WTC11 (cell line): ENCODE data around the gene RXRA. TPM values are rescaled to one million over a fixed set of nuclear protein-coding genes. Genes with fewer than 3 reads are reported as not detected.

ENCODE experiments used
- ATAC-seq: fragments of 200-7000 bp; cut with Tn5 transposase; 2 replicates; pipeline ENCODE4 v1.10.0; 2021; ENCODE audit warnings: mild to moderate bottlenecking, moderate library complexity
- CTCF ChIA-PET: fragments of 300-600 bp; sonication (Branson Sonifier 250); formaldehyde crosslinking; loops from one replicate; lab custom pipeline; 2021; ENCODE audit warnings: antibody characterized with exemption; lab: Charles Lee
- POLR2A ChIA-PET: fragments of 350-600 bp; sonication (Branson Sonifier 250); formaldehyde crosslinking; loops from one replicate; lab custom pipeline; 2021; ENCODE audit warnings: antibody characterized with exemption; lab: Charles Lee
- DNase-seq: peaks from one replicate; pipeline ENCODE4 v3.0.0; 2021; ENCODE audit warnings: low spot score
- H3K27ac Mint-ChIP-seq: 2 replicates; pipeline ENCODE4 v1.8.0; 2021; ENCODE audit warnings: mixed read lengths
- H3K27me3 Mint-ChIP-seq: 2 replicates; pipeline ENCODE4 v1.8.0; 2021; ENCODE audit warnings: low read depth, mild to moderate bottlenecking, moderate library complexity, mixed read lengths
- H3K36me3 Mint-ChIP-seq: 2 replicates; pipeline ENCODE4 v1.8.0; 2021; ENCODE audit warnings: mixed read lengths
- H3K4me1 Mint-ChIP-seq: 2 replicates; pipeline ENCODE4 v1.8.0; 2022; ENCODE audit warnings: mixed read lengths
- H3K4me3 Mint-ChIP-seq: 2 replicates; pipeline ENCODE4 v1.8.0; 2021; ENCODE audit warnings: mild to moderate bottlenecking, moderate library complexity, mixed read lengths
- H3K9me3 Mint-ChIP-seq: 2 replicates; pipeline ENCODE4 v1.8.0; 2021; ENCODE audit warnings: mixed read lengths
- CREM ChIP-seq: sonication (generic); formaldehyde crosslinking; IDR thresholded peaks from 2 replicates; pipeline ENCODE4 v1.8.1; 2022; ENCODE audit warnings: mild to moderate bottlenecking, missing genetic modification reagents, moderate library complexity
- E2F4 ChIP-seq: sonication (generic); formaldehyde crosslinking; IDR thresholded peaks from 2 replicates; pipeline ENCODE4 v1.8.1; 2022; ENCODE audit warnings: low read depth, mild to moderate bottlenecking, moderate library complexity, missing genetic modification reagents, borderline replicate concordance
- E2F5 ChIP-seq: sonication (generic); formaldehyde crosslinking; IDR thresholded peaks from 2 replicates; pipeline ENCODE4 v1.8.1; 2022; ENCODE audit warnings: mild to moderate bottlenecking, moderate library complexity, missing genetic modification reagents
- ELF4 ChIP-seq: sonication (generic); formaldehyde crosslinking; IDR thresholded peaks from 2 replicates; pipeline ENCODE4 v1.8.1; 2022; ENCODE audit warnings: low read depth, mild to moderate bottlenecking, moderate library complexity, missing genetic modification reagents
- EMX1 ChIP-seq: fragments of 250-450 bp; sonication (Bioruptor Pico); IDR thresholded peaks from 2 replicates; pipeline ENCODE4 v1.8.0; 2021; ENCODE audit warnings: mild to moderate bottlenecking
- JAZF1 ChIP-seq: fragments of 250-450 bp; sonication (Bioruptor Pico); IDR thresholded peaks from 2 replicates; pipeline ENCODE4 v1.9.0; 2021; ENCODE audit warnings: moderate library complexity, mild to moderate bottlenecking, inconsistent platforms
- MAX ChIP-seq: sonication (generic); formaldehyde crosslinking; IDR thresholded peaks from 2 replicates; pipeline ENCODE4 v1.8.0; 2022; ENCODE audit warnings: mild to moderate bottlenecking, missing genetic modification reagents
- NFATC4 ChIP-seq: fragments of 250-450 bp; sonication (Bioruptor Pico); IDR thresholded peaks from 2 replicates; pipeline ENCODE4 v1.9.0; 2021; ENCODE audit warnings: mild to moderate bottlenecking
- NFE2L1 ChIP-seq: sonication (generic); formaldehyde crosslinking; IDR thresholded peaks from 2 replicates; pipeline ENCODE4 v1.8.1; 2023; ENCODE audit warnings: missing genetic modification reagents
- NR2C2 ChIP-seq: sonication (generic); formaldehyde crosslinking; IDR thresholded peaks from 2 replicates; pipeline ENCODE4 v1.8.0; 2022; ENCODE audit warnings: mild to moderate bottlenecking, missing genetic modification reagents
- PREB ChIP-seq: sonication (generic); formaldehyde crosslinking; IDR thresholded peaks from 2 replicates; pipeline ENCODE4 v1.8.1; 2022; ENCODE audit warnings: mild to moderate bottlenecking, missing genetic modification reagents, moderate library complexity, borderline replicate concordance
- RELA ChIP-seq: sonication (generic); formaldehyde crosslinking; IDR thresholded peaks from 2 replicates; pipeline ENCODE4 v1.8.1; 2022; ENCODE audit warnings: missing genetic modification reagents, mild to moderate bottlenecking, borderline replicate concordance
- SMAD4 ChIP-seq: sonication (generic); formaldehyde crosslinking; IDR thresholded peaks from 2 replicates; pipeline ENCODE4 v1.8.0; 2022; ENCODE audit warnings: mild to moderate bottlenecking, missing genetic modification reagents
- SOX15 ChIP-seq: fragments of 250-450 bp; sonication (Bioruptor Pico); IDR thresholded peaks from 2 replicates; pipeline ENCODE4 v1.9.0; 2021; ENCODE audit warnings: mild to moderate bottlenecking
- SP1 ChIP-seq: sonication (generic); formaldehyde crosslinking; conservative IDR thresholded peaks from 2 replicates; pipeline ENCODE4 v1.8.1; 2022; ENCODE audit warnings: missing genetic modification reagents
- TCF7 ChIP-seq: sonication (generic); formaldehyde crosslinking; IDR thresholded peaks from 2 replicates; pipeline ENCODE4 v1.8.0; 2022; ENCODE audit warnings: mild to moderate bottlenecking, low read depth, missing genetic modification reagents, moderate library complexity
- TP53 ChIP-seq: sonication (generic); formaldehyde crosslinking; IDR thresholded peaks from 2 replicates; pipeline ENCODE4 v1.8.1; 2023; ENCODE audit warnings: mild to moderate bottlenecking, missing genetic modification reagents
- ZNF219 ChIP-seq: sonication (generic); formaldehyde crosslinking; IDR thresholded peaks from 2 replicates; pipeline ENCODE4 v1.8.0; 2023; ENCODE audit warnings: missing genetic modification reagents, mild to moderate bottlenecking, borderline replicate concordance
- ZNF232 ChIP-seq: sonication (generic); formaldehyde crosslinking; IDR thresholded peaks from 2 replicates; pipeline ENCODE4 v1.8.0; 2022; ENCODE audit warnings: mild to moderate bottlenecking, missing genetic modification reagents
- ZNF263 ChIP-seq: sonication (generic); formaldehyde crosslinking; IDR thresholded peaks from 2 replicates; pipeline ENCODE4 v1.8.1; 2022; ENCODE audit warnings: low read depth, mild to moderate bottlenecking, moderate library complexity, missing genetic modification reagents
- total RNA-seq: library from RNA; stranded (reverse); gene quantifications from 3 replicates; pipeline ENCODE4 v1.2.3, GENCODE V29; 2021
- TF ChIP-seq, protein P1 (sequence below): fragments of 200-600 bp; IDR thresholded peaks from 2 replicates; pipeline ENCODE4 v1.8.0; 2022; ENCODE audit warnings: antibody characterized with exemption
- TF ChIP-seq, protein P2 (sequence below): fragments of 250-450 bp; sonication (Bioruptor Pico); IDR thresholded peaks from 2 replicates; pipeline ENCODE4 v1.9.0; 2021; ENCODE audit warnings: moderate library complexity, mild to moderate bottlenecking, inconsistent platforms, borderline replicate concordance
- TF ChIP-seq, protein P3 (sequence below): sonication (generic); formaldehyde crosslinking; IDR thresholded peaks from 2 replicates; pipeline ENCODE4 v1.8.1; 2022; ENCODE audit warnings: low read depth, missing genetic modification reagents, borderline replicate concordance
- TF ChIP-seq, protein P4 (sequence below): sonication (generic); formaldehyde crosslinking; IDR thresholded peaks from 2 replicates; pipeline ENCODE4 v1.8.1; 2023; ENCODE audit warnings: mild to moderate bottlenecking, missing genetic modification reagents, moderate library complexity
- TF ChIP-seq, protein P5 (sequence below): sonication (generic); formaldehyde crosslinking; IDR thresholded peaks from 2 replicates; pipeline ENCODE4 v1.8.1; 2022; ENCODE audit warnings: missing genetic modification reagents, borderline replicate concordance

RXRA gene
- total RNA-seq, 1 experiment from 2014 or later, result 27.5 TPM

DNA sequence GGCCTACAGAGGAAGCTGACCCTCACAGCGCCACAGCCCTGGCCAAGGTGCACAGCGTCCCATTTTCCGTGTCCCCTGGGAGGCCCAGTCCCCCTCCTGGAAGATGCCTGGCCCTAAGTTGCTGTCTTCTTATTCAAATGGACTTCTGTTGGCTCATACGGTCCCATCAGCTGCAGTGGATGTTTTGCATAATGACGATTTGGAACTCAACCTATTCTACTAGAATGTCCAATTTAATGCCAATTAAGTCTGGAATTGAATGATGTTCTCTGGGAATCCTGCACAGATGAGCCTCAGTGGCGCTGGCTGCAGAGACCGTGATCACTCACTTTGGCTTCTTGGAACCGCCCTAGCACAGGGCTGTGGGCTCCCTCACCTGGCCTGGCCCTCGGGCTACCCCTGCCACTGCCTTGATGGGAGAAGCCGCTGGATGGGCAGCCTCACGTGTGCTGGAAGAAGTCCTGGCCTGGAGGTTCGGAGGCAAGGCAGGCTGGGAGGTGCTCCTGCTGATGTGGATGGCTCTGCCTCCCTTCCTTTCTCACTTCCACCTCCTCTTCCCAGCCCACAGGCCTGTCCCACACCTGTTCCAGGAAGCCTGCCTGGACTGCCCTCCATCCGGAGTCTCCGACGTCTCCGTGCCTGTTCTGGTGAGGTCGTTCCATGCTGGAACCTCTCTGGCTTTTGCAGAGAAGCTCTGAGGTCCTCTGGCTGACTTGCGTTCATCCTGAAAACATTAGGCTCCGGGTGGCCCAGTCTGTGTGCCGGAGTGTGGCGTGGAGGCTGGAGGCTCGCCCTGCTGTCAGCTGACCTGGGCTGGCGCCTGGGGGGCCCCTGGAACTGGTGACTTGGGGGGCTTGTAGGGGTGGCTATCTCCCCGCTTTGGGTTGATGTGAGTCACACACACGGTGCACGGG, 147.1 kb downstream of the RXRA start (continued):
- TF ChIP-seq, protein P1, sequence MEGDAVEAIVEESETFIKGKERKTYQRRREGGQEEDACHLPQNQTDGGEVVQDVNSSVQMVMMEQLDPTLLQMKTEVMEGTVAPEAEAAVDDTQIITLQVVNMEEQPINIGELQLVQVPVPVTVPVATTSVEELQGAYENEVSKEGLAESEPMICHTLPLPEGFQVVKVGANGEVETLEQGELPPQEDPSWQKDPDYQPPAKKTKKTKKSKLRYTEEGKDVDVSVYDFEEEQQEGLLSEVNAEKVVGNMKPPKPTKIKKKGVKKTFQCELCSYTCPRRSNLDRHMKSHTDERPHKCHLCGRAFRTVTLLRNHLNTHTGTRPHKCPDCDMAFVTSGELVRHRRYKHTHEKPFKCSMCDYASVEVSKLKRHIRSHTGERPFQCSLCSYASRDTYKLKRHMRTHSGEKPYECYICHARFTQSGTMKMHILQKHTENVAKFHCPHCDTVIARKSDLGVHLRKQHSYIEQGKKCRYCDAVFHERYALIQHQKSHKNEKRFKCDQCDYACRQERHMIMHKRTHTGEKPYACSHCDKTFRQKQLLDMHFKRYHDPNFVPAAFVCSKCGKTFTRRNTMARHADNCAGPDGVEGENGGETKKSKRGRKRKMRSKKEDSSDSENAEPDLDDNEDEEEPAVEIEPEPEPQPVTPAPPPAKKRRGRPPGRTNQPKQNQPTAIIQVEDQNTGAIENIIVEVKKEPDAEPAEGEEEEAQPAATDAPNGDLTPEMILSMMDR, result no peak
- TF ChIP-seq SMAD4 (CRISPR knock-in tag) (no peak), ELF4 (CRISPR knock-in tag) (no peak), NFATC4 (no peak), SP1 (no peak), E2F4 (CRISPR knock-in tag) (no peak), CREM (CRISPR knock-in tag) (no peak), RELA (CRISPR knock-in tag) (no peak)
- TF ChIP-seq, protein P2, sequence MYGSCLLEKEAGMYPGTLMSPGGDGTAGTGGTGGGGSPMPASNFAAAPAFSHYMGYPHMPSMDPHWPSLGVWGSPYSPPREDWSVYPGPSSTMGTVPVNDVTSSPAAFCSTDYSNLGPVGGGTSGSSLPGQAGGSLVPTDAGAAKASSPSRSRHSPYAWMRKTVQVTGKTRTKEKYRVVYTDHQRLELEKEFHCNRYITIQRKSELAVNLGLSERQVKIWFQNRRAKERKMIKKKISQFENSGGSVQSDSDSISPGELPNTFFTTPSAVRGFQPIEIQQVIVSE (CRISPR knock-in tag), result no peak
- TF ChIP-seq, protein P3, sequence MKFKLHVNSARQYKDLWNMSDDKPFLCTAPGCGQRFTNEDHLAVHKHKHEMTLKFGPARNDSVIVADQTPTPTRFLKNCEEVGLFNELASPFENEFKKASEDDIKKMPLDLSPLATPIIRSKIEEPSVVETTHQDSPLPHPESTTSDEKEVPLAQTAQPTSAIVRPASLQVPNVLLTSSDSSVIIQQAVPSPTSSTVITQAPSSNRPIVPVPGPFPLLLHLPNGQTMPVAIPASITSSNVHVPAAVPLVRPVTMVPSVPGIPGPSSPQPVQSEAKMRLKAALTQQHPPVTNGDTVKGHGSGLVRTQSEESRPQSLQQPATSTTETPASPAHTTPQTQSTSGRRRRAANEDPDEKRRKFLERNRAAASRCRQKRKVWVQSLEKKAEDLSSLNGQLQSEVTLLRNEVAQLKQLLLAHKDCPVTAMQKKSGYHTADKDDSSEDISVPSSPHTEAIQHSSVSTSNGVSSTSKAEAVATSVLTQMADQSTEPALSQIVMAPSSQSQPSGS, result no peak

GRCh38 chr9:134474055-134474370, 147.8 kb downstream of the RXRA start:
- no peaks in the 10 kb centered on the region for H3K36me3 Mint-ChIP-seq
- TF ChIP-seq, protein P4, sequence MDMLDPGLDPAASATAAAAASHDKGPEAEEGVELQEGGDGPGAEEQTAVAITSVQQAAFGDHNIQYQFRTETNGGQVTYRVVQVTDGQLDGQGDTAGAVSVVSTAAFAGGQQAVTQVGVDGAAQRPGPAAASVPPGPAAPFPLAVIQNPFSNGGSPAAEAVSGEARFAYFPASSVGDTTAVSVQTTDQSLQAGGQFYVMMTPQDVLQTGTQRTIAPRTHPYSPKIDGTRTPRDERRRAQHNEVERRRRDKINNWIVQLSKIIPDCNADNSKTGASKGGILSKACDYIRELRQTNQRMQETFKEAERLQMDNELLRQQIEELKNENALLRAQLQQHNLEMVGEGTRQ (CRISPR knock-in tag), result no peak
- TF ChIP-seq NFE2L1 (no peak), TCF7 (no peak), ZNF263 (CRISPR knock-in tag) (no peak), ZNF219 (CRISPR knock-in tag) (no peak), MAX (CRISPR knock-in tag) (no peak), E2F5 (CRISPR knock-in tag) (no peak), EMX1 (CRISPR knock-in tag) (no peak), PREB (CRISPR knock-in tag) (no peak), JAZF1 (CRISPR knock-in tag) (no peak), TP53 (CRISPR knock-in tag) (no peak), SOX15 (CRISPR knock-in tag) (no peak), ZNF232 (CRISPR knock-in tag) (no peak), NR2C2 (CRISPR knock-in tag) (no peak)
- TF ChIP-seq, protein P3, result no peak
- TF ChIP-seq, protein P5, sequence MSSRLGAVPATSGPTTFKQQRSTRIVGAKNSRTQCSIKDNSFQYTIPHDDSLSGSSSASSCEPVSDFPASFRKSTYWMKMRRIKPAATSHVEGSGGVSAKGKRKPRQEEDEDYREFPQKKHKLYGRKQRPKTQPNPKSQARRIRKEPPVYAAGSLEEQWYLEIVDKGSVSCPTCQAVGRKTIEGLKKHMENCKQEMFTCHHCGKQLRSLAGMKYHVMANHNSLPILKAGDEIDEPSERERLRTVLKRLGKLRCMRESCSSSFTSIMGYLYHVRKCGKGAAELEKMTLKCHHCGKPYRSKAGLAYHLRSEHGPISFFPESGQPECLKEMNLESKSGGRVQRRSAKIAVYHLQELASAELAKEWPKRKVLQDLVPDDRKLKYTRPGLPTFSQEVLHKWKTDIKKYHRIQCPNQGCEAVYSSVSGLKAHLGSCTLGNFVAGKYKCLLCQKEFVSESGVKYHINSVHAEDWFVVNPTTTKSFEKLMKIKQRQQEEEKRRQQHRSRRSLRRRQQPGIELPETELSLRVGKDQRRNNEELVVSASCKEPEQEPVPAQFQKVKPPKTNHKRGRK, result no peak

More at GRCh38 chr9:134474055-134474370, 147.8 kb downstream of the RXRA start:
- Mint-ChIP-seq H3K27me3 (no peaks in the 10 kb centered on the region; the same call in 1 of the 2 replicates), H3K4me1 (no peaks in the 10 kb centered on the region), H3K4me3 (no peak overlapping the region), H3K27ac (no peak overlapping the region), H3K9me3 (no peaks in the 10 kb centered on the region)
- no peak for ATAC-seq
- POLR2A ChIA-PET, result no interaction called here
- DNase-seq, result no peak
- CTCF ChIA-PET, result no interaction called here
